ENCODE results near the gene REG3G. TPM values are rescaled to one million over a fixed set of nuclear protein-coding genes. Genes with fewer than 3 reads are reported as not detected.

REG3G gene
- total and polyA plus RNA-seq, 5 donors from 2014 or later, result not detected

GRCh38 chr2:78984386-78984785, 41.1 kb upstream of the REG3G start:
- H3K27ac Mint-ChIP-seq, result no peak overlapping the region
- no peaks in the 10 kb centered on the region for H3K27me3 Mint-ChIP-seq
- Histone ChIP-seq H3K36me3 (ENCODE audit: control insufficient read depth, insufficient read depth, low read length) (no peaks in the 10 kb centered on the region), H3K4me1 (ENCODE audit: control insufficient read depth, insufficient read depth, low read length, poor library complexity, severe bottlenecking) (no peaks in the 10 kb centered on the region), H3K9me3 (ENCODE audit: control insufficient read depth in 2 of 2, low read length in 2 of 2) (no peaks in the 10 kb centered on the region), H3K27me3 (ENCODE audit: control insufficient read depth, insufficient read depth, low read length) (no peaks in the 10 kb centered on the region), H3K27ac (ENCODE audit: insufficient read depth, low read length, poor library complexity, severe bottlenecking) (no peak overlapping the region), H3K4me3 (ENCODE audit: low read depth, low read length) (no peak overlapping the region)
- H3K4me3 Mint-ChIP-seq, result no peak overlapping the region
- peaks cover 0 to 9% (median 2%) of the 10 kb centered on the region in 7 donors for H3K9me3 Mint-ChIP-seq
- H3K4me1 Mint-ChIP-seq, result no peaks in the 10 kb centered on the region
- DNase-seq, result no peak
- no peak for ATAC-seq (ENCODE audit: low read depth in 2 of 2)
- H3K36me3 Mint-ChIP-seq, result no peaks in the 10 kb centered on the region

- peaks cover 0 to 9% (median 2%) of the 10 kb centered on the region in 7 donors for H3K9me3 Mint-ChIP-seq
- H3K36me3 Mint-ChIP-seq, result no peaks in the 10 kb centered on the region
- Histone ChIP-seq H3K9me3 (ENCODE audit: control insufficient read depth in 2 of 2, low read length in 2 of 2) (no peaks in the 10 kb centered on the region), H3K4me3 (ENCODE audit: low read depth, low read length) (no peak overlapping the region), H3K36me3 (ENCODE audit: control insufficient read depth, insufficient read depth, low read length) (no peaks in the 10 kb centered on the region), H3K27ac (ENCODE audit: insufficient read depth, low read length, poor library complexity, severe bottlenecking) (no peak overlapping the region), H3K4me1 (ENCODE audit: control insufficient read depth, insufficient read depth, low read length, poor library complexity, severe bottlenecking) (no peaks in the 10 kb centered on the region), H3K27me3 (ENCODE audit: control insufficient read depth, insufficient read depth, low read length) (no peaks in the 10 kb centered on the region)
- no peaks in the 10 kb centered on the region for H3K27me3 Mint-ChIP-seq
- H3K4me1 Mint-ChIP-seq, result no peaks in the 10 kb centered on the region
- DNase-seq, result no peak
- no peak overlapping the region for H3K4me3 Mint-ChIP-seq
- no peak overlapping the region for H3K27ac Mint-ChIP-seq
- no peak for ATAC-seq (ENCODE audit: low read depth in 2 of 2)
These were observed 39.9 kb upstream of the REG3G start for GRCh38 chr2:78985558-78985957.

- Mint-ChIP-seq H3K4me3 (no peak overlapping the region), H3K9me3 (peaks cover 0 to 13% (median 2%) of the 10 kb centered on the region in 7 donors), H3K27ac (no peak overlapping the region), H3K4me1 (no peaks in the 10 kb centered on the region), H3K36me3 (no peaks in the 10 kb centered on the region), H3K27me3 (peaks cover 4% of the 10 kb centered on the region)
- DNase-seq (no peak), ATAC-seq (ENCODE audit: low read depth in 2 of 2) (no peak)
- Histone ChIP-seq H3K4me1 (ENCODE audit: control insufficient read depth, insufficient read depth, low read length, poor library complexity, severe bottlenecking) (no peaks in the 10 kb centered on the region), H3K36me3 (ENCODE audit: control insufficient read depth, insufficient read depth, low read length) (no peaks in the 10 kb centered on the region), H3K27me3 (ENCODE audit: control insufficient read depth, insufficient read depth, low read length) (no peaks in the 10 kb centered on the region), H3K27ac (ENCODE audit: insufficient read depth, low read length, poor library complexity, severe bottlenecking) (no peak overlapping the region), H3K9me3 (ENCODE audit: control insufficient read depth in 2 of 2, low read length in 2 of 2) (no peaks in the 10 kb centered on the region), H3K4me3 (ENCODE audit: low read depth, low read length) (no peak overlapping the region)
These were observed 36.5 kb upstream of the REG3G start for GRCh38 chr2:78989051-78989450.

GRCh38 chr2:78992451-78992806, 33.1 kb upstream of the REG3G start:
- Mint-ChIP-seq H3K9me3 (peaks cover 0 to 14% (median 4%) of the 10 kb centered on the region in 7 donors), H3K36me3 (no peaks in the 10 kb centered on the region), H3K27ac (no peak overlapping the region), H3K4me1 (no peaks in the 10 kb centered on the region), H3K27me3 (peaks cover 4% of the 10 kb centered on the region), H3K4me3 (no peak overlapping the region)
- Histone ChIP-seq H3K27ac (ENCODE audit: insufficient read depth, low read length, poor library complexity, severe bottlenecking) (no peak overlapping the region), H3K4me3 (ENCODE audit: low read depth, low read length) (no peak overlapping the region), H3K9me3 (ENCODE audit: control insufficient read depth in 2 of 2, low read length in 2 of 2) (peaks cover 0 to 5% of the 10 kb centered on the region in 2 experiments), H3K36me3 (ENCODE audit: control insufficient read depth, insufficient read depth, low read length) (no peaks in the 10 kb centered on the region), H3K4me1 (ENCODE audit: control insufficient read depth, insufficient read depth, low read length, poor library complexity, severe bottlenecking) (no peaks in the 10 kb centered on the region), H3K27me3 (ENCODE audit: control insufficient read depth, insufficient read depth, low read length) (no peaks in the 10 kb centered on the region)
- ATAC-seq (ENCODE audit: low read depth in 2 of 2) (no peak), DNase-seq (no peak)

- Mint-ChIP-seq H3K27me3 (peaks cover 4% of the 10 kb centered on the region), H3K36me3 (no peaks in the 10 kb centered on the region), H3K9me3 (peaks cover 0 to 14% (median 4%) of the 10 kb centered on the region in 7 donors), H3K4me3 (no peak overlapping the region), H3K27ac (no peak overlapping the region), H3K4me1 (no peaks in the 10 kb centered on the region)
- DNase-seq (no peak), ATAC-seq (ENCODE audit: low read depth in 2 of 2) (no peak)
- Histone ChIP-seq H3K4me3 (ENCODE audit: low read depth, low read length) (no peak overlapping the region), H3K36me3 (ENCODE audit: control insufficient read depth, insufficient read depth, low read length) (no peaks in the 10 kb centered on the region), H3K9me3 (ENCODE audit: control insufficient read depth in 2 of 2, low read length in 2 of 2) (peaks cover 0 to 5% of the 10 kb centered on the region in 2 experiments), H3K4me1 (ENCODE audit: control insufficient read depth, insufficient read depth, low read length, poor library complexity, severe bottlenecking) (no peaks in the 10 kb centered on the region), H3K27me3 (ENCODE audit: control insufficient read depth, insufficient read depth, low read length) (no peaks in the 10 kb centered on the region), H3K27ac (ENCODE audit: insufficient read depth, low read length, poor library complexity, severe bottlenecking) (no peak overlapping the region)
These were observed 32.5 kb upstream of the REG3G start for GRCh38 chr2:78992807-78993517.

GRCh38 chr2:78993518-78994148, 31.9 kb upstream of the REG3G start:
- no peak for ATAC-seq (ENCODE audit: low read depth in 2 of 2)
- no peak overlapping the region for H3K27ac Mint-ChIP-seq
- H3K4me3 ChIP-seq (ENCODE audit: low read depth, low read length), result no peak overlapping the region
- peaks cover 0 to 5% of the 10 kb centered on the region in 2 experiments for H3K9me3 ChIP-seq (ENCODE audit: control insufficient read depth in 2 of 2, low read length in 2 of 2)
- peaks cover 0 to 14% (median 4%) of the 10 kb centered on the region in 7 donors for H3K9me3 Mint-ChIP-seq
- no peak for DNase-seq
- peaks cover 4% of the 10 kb centered on the region for H3K27me3 Mint-ChIP-seq
- H3K4me1 ChIP-seq (ENCODE audit: control insufficient read depth, insufficient read depth, low read length, poor library complexity, severe bottlenecking), result no peaks in the 10 kb centered on the region
- no peak overlapping the region for H3K27ac ChIP-seq (ENCODE audit: insufficient read depth, low read length, poor library complexity, severe bottlenecking)
- H3K36me3 Mint-ChIP-seq, result no peaks in the 10 kb centered on the region
- no peaks in the 10 kb centered on the region for H3K36me3 ChIP-seq (ENCODE audit: control insufficient read depth, insufficient read depth, low read length)
- H3K27me3 ChIP-seq (ENCODE audit: control insufficient read depth, insufficient read depth, low read length), result no peaks in the 10 kb centered on the region
- no peak overlapping the region for H3K4me3 Mint-ChIP-seq
- no peaks in the 10 kb centered on the region for H3K4me1 Mint-ChIP-seq

GRCh38 chr2:78994789-78995188, 30.7 kb upstream of the REG3G start:
- no peak overlapping the region for H3K4me3 ChIP-seq (ENCODE audit: low read depth, low read length)
- no peaks in the 10 kb centered on the region for H3K36me3 ChIP-seq (ENCODE audit: control insufficient read depth, insufficient read depth, low read length)
- peaks cover 4% of the 10 kb centered on the region for H3K27me3 Mint-ChIP-seq
- H3K9me3 Mint-ChIP-seq, result peaks cover 0 to 14% (median 4%) of the 10 kb centered on the region in 7 donors
- DNase-seq (no peak), ATAC-seq (ENCODE audit: low read depth in 2 of 2) (no peak)
- H3K9me3 ChIP-seq (ENCODE audit: control insufficient read depth in 2 of 2, low read length in 2 of 2), result peaks cover 0 to 5% of the 10 kb centered on the region in 2 experiments
- no peak overlapping the region for H3K27ac ChIP-seq (ENCODE audit: insufficient read depth, low read length, poor library complexity, severe bottlenecking)
- H3K4me1 ChIP-seq (ENCODE audit: control insufficient read depth, insufficient read depth, low read length, poor library complexity, severe bottlenecking), result no peaks in the 10 kb centered on the region
- no peaks in the 10 kb centered on the region for H3K4me1 Mint-ChIP-seq
- no peaks in the 10 kb centered on the region for H3K27me3 ChIP-seq (ENCODE audit: control insufficient read depth, insufficient read depth, low read length)
- no peak overlapping the region for H3K27ac Mint-ChIP-seq
- H3K36me3 Mint-ChIP-seq, result no peaks in the 10 kb centered on the region
- peak overlapping the region in 1 of 4 donors; percentile 40 for H3K4me3 Mint-ChIP-seq

- ATAC-seq (ENCODE audit: low read depth in 2 of 2) (no peak), DNase-seq (peak in 1 of 3 donors; percentile 0)
- H3K36me3 ChIP-seq (ENCODE audit: control insufficient read depth, insufficient read depth, low read length), result no peaks in the 10 kb centered on the region
- Mint-ChIP-seq H3K4me1 (no peaks in the 10 kb centered on the region), H3K4me3 (no peak overlapping the region), H3K9me3 (peaks cover 0 to 8% (median 5%) of the 10 kb centered on the region in 7 donors), H3K36me3 (no peaks in the 10 kb centered on the region), H3K27me3 (no peaks in the 10 kb centered on the region), H3K27ac (no peak overlapping the region)
- peaks cover 0 to 5% of the 10 kb centered on the region in 2 experiments for H3K9me3 ChIP-seq (ENCODE audit: control insufficient read depth in 2 of 2, low read length in 2 of 2)
- no peaks in the 10 kb centered on the region for H3K4me1 ChIP-seq (ENCODE audit: control insufficient read depth, insufficient read depth, low read length, poor library complexity, severe bottlenecking)
- no peak overlapping the region for H3K4me3 ChIP-seq (ENCODE audit: low read depth, low read length)
- no peak overlapping the region for H3K27ac ChIP-seq (ENCODE audit: insufficient read depth, low read length, poor library complexity, severe bottlenecking)
- no peaks in the 10 kb centered on the region for H3K27me3 ChIP-seq (ENCODE audit: control insufficient read depth, insufficient read depth, low read length)
These were observed 26.1 kb upstream of the REG3G start for GRCh38 chr2:78999406-78999805.

Data from CD4-positive, CD25-positive, alpha-beta regulatory T cell (primary cell).